Fibroblast of mammary gland (primary cell): ENCODE data around the gene MAPK14.
A peak's percentile ranks its signal among the peaks of the same experiment; 100 is the strongest.

Experiments
- DNase-seq: peaks from one replicate; pipeline ENCODE4 v3.0.0-alpha.2; 2010; ENCODE audit warnings: low read depth
- H3K4me3 ChIP-seq: 2 replicates; pipeline ENCODE4 v1.5.1; 2011; ENCODE audit warnings: low read depth, mild to moderate bottlenecking, low read length, moderate library complexity; ENCODE audit not compliant: control insufficient read depth
- TF ChIP-seq, protein P1 (sequence below): conservative IDR thresholded peaks from 2 replicates; pipeline ENCODE4 v1.5.1; 2011; ENCODE audit warnings: low read depth, low read length, inconsistent platforms; ENCODE audit not compliant: control insufficient read depth, insufficient read depth

MAPK14 gene

GRCh38 chr6:36131511-36132245, 104.1 kb downstream of the MAPK14 start:
- TF ChIP-seq, protein P1, sequence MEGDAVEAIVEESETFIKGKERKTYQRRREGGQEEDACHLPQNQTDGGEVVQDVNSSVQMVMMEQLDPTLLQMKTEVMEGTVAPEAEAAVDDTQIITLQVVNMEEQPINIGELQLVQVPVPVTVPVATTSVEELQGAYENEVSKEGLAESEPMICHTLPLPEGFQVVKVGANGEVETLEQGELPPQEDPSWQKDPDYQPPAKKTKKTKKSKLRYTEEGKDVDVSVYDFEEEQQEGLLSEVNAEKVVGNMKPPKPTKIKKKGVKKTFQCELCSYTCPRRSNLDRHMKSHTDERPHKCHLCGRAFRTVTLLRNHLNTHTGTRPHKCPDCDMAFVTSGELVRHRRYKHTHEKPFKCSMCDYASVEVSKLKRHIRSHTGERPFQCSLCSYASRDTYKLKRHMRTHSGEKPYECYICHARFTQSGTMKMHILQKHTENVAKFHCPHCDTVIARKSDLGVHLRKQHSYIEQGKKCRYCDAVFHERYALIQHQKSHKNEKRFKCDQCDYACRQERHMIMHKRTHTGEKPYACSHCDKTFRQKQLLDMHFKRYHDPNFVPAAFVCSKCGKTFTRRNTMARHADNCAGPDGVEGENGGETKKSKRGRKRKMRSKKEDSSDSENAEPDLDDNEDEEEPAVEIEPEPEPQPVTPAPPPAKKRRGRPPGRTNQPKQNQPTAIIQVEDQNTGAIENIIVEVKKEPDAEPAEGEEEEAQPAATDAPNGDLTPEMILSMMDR = no peak
- peak overlapping the region; percentile 41 for H3K4me3 ChIP-seq
- DNase-seq = peak; percentile 87

DNA sequence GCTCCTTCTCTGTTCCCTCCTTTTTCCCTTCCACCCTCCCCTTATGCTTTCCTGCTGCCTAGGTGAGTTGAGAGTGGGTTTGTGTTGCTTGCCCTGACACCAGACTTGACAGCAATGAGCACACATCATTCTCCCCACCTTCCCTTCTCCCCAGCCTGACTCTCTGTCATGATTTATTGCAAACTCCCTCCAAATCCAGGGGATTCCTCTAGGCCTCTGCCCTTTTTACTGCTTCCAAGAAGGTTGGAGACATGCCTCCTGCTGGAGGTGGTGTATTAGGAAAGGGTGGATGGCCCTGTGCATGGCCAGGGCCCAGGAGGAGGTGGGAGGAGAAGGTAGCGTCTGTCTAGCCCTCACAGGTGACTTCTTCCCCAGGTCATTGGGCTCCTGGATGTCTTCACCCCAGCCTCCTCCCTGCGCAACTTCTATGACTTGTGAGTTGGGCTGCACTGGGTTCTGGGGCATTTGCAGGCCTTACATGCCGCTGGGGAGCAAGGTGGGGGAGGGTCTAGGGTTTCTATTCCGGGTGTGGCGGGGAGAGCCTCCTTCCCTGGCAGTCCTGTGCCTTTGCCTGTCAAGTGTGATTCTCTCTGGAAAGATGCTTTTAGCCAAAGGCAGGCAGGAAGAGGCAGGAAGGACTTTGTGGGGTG, 104.8 kb downstream of the MAPK14 start:
- TF ChIP-seq, protein P1 = no peak
- no peak overlapping the region for H3K4me3 ChIP-seq
- no peak for DNase-seq

DNA sequence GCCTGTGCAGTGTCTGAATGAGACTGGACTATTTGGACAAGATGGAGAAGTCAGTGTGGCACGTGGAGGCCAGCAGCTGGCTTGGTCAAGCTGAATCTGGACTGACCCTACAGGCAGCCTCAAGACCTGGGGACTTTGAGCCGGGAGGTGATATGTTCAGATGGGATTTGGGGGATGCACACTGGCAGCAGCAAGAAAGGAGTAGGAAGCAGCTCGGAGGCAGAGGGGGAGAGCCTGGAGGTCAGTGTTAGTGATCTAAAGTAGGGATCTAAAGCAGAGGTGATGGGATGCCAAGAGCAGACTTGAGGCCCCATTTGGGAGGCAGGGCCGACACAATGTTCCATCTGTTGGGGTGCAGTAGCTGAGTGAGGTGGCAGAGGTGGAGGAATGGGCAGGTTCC, 105.5 kb downstream of the MAPK14 start:
- H3K4me3 ChIP-seq = no peak overlapping the region
- no peak for DNase-seq
- TF ChIP-seq, protein P1 = no peak

DNA sequence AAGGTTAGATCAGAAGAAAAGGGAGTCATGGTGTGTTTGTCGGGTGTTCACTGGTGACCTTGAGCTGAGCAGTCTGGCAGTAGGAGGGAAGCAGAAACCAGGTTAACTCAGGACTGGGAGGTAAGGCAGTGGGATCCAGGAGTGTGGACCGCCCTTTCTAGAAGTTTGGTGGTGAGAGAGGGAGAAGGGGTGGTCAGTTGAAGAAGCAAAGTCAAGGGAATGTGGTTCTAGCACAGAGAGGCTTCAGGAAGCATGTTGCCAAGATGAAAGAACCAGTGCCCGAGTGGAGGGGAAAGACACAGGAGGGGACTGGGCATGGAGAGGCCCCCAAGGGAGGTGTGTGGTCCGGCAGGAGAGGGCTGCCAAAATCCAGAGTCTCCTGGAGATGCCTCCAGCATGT, 106.3 kb downstream of the MAPK14 start:
- no peak for DNase-seq
- TF ChIP-seq, protein P1 = no peak
- H3K4me3 ChIP-seq = no peak overlapping the region

DNA sequence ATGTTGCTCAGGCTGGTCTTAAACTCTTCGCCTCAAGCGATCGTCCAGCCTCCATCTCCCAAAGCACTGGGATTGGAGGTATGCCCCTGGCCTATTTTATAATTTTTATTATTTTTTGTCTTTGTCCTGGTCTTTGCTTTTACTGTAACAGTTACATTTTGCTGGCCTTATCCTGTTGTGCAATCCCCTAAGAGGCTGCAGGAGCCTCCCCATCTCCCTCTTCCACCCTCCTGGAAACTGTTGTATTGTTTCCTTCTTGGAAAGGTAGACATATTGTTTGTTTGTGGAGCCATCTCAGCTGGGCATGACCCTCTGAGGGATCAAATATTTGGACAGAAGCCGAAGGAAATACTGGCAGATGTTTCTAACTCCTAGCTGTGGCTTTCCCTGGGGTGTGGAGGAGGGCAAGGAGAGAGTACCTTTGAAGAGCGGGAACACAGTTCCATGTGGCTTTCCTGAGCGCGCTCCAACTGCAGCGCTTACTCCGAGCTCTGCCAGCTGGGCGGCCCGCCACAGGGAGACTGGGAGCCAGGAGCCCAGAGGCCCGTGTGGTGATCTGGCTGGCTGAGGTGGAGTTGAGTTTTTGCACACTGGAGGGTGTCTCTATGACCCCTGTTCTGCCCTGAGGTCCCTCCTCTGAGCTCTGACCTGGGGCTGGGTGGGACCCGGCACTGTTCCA, 107.6 kb downstream of the MAPK14 start:
- H3K4me3 ChIP-seq = no peak overlapping the region
- DNase-seq = no peak
- TF ChIP-seq, protein P1 = no peak

DNA sequence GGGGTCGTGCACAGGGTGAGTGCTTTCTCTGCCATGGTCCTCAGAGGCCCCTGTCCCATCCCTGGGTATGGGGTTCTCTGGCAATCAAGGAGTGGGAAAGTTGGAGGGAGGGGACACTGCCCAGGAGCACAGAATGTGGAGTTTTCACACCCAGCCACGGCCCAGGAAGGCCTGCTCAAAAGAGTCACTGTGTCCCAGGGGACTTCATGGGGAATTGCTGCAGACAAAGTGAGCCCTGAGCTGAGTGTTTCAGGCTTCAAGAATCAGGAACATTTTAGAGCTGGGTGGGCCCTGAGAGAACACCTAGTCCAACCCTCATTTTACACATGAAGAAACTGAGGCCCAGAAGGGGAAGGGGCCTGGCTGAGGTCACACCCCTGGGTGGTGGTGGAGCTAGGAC, 108.4 kb downstream of the MAPK14 start:
- TF ChIP-seq, protein P1 = no peak
- no peak for DNase-seq
- H3K4me3 ChIP-seq = no peak overlapping the region
